Measurements from ENCODE around the gene SCN4A. TPM values are rescaled to one million over a fixed set of nuclear protein-coding genes. Genes with fewer than 3 reads are reported as not detected.
A peak's percentile ranks its signal among the peaks of the same experiment; 100 is the strongest.
"Not testable (repeated sequence)": the region's sequence is repeated elsewhere in the genome, so short reads cannot be mapped to it uniquely, and the experiment has no call there.

The SCN4A gene
- total RNA-seq, result under 1 TPM; 0.07 to 0.27 TPM

DNA sequence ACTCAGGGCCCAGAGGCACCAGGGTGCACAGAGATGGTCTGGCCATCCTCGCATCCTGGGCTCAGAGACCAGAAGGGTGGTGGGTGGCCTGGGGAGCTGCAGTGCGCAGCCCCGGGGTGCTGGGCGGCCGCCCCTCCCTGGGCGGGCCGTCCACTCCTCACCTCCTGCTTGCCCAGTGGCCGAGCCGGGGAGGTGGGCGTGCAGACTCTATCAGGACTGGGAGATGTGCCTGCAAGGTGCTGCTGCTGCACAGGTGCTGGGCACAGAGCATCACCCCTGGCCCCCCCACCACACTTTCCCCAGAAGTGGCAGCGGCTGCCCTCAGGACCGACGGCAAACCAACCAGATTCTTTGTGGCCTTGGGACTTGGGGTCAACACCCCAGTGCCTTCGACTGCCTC lies at the start of gene SCN4A:
Gene SCN4A, minus strand, starts transcription at position 123 of the 400 bp plus-strand sequence. Its CDS starts 77 bp downstream, at position 46.
- TF ChIP-seq, protein P1, sequence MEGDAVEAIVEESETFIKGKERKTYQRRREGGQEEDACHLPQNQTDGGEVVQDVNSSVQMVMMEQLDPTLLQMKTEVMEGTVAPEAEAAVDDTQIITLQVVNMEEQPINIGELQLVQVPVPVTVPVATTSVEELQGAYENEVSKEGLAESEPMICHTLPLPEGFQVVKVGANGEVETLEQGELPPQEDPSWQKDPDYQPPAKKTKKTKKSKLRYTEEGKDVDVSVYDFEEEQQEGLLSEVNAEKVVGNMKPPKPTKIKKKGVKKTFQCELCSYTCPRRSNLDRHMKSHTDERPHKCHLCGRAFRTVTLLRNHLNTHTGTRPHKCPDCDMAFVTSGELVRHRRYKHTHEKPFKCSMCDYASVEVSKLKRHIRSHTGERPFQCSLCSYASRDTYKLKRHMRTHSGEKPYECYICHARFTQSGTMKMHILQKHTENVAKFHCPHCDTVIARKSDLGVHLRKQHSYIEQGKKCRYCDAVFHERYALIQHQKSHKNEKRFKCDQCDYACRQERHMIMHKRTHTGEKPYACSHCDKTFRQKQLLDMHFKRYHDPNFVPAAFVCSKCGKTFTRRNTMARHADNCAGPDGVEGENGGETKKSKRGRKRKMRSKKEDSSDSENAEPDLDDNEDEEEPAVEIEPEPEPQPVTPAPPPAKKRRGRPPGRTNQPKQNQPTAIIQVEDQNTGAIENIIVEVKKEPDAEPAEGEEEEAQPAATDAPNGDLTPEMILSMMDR (IDR thresholded peaks at IDR 0.05), result no peak
- DNase-seq, result no peak

DNA sequence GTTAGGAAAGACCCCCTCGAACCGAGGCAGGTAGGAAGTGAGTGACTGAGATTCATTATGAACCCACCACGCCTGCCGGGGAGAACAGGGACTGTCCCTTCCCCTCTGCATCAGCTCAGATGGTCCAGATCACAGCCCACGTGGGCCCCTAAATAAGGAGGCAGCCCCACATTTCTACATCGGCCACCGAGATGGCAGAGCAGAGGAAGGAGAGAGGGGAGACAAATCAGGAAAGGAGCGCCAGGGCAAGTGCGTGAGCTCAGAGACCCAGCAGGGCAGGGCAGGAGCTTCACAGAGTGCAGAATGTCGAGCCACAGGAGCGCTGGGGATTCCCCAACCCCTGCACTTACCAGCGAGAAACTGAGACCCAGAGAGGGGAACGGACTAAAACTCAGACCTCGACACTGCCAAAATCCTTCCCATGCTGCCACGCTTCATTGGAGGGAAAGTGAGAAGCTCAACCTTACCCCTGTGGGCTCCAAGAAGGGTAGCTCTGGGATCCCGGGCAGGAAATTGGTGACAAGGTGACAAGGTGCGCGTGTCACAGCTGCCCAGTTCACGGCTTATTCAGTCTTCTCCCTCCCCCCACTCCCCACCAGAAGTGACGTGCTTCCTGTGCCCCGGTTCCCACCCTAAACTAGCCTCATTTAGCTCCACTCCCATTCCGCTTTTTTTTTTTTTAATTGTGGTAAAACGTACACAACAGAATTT lies 47.5 kb upstream of the SCN4A start, which contains the start of gene ICAM2:
Gene ICAM2, minus strand, starts transcription at position 578 of the 711 bp plus-strand sequence. CDS start 13,942 bp downstream, outside the sequence.
- Histone ChIP-seq H3K36me3 (no peaks in the 10 kb centered on the region), H3K9me3 (no peaks in the 10 kb centered on the region), H3K27me3 (no peaks in the 10 kb centered on the region), H3K9ac (ENCODE audit: low read depth in 2 of 2, low read length in 2 of 2) (peak within 1 kb of the TSS; percentile 77 to 83), H3K4me3 (peak within 1 kb of the TSS; percentile 38), H3K27ac (peak within 1 kb of the TSS; percentile 39), H3K4me1 (no peaks in the 10 kb centered on the region)
- intact Hi-C loops (cut with DNase I), result loop anchor here (10.0 kb wide), 1 partner anchor 105 kb away; the partner anchor contains the start of genes CSHL1 and GH1
- TF ChIP-seq, protein P1 (IDR thresholded peaks at IDR 0.05), result no peak
- peak; percentile 67 for DNase-seq

More for the DNA sequence above, at the start of gene SCN4A:
- H3K4me3 ChIP-seq, result no peak within 1 kb of the TSS
- no peak within 1 kb of the TSS for H3K9ac ChIP-seq (ENCODE audit: low read depth in 2 of 2, low read length in 2 of 2)
- no peaks in the 10 kb centered on the region for H3K27me3 ChIP-seq
- intact Hi-C loops (cut with DNase I), result no loop called here
- H3K4me1 ChIP-seq, result no peaks in the 10 kb centered on the region
- no peaks in the 10 kb centered on the region for H3K36me3 ChIP-seq
- no peaks in the 10 kb centered on the region for H3K9me3 ChIP-seq
- no peak within 1 kb of the TSS for H3K27ac ChIP-seq

DNA sequence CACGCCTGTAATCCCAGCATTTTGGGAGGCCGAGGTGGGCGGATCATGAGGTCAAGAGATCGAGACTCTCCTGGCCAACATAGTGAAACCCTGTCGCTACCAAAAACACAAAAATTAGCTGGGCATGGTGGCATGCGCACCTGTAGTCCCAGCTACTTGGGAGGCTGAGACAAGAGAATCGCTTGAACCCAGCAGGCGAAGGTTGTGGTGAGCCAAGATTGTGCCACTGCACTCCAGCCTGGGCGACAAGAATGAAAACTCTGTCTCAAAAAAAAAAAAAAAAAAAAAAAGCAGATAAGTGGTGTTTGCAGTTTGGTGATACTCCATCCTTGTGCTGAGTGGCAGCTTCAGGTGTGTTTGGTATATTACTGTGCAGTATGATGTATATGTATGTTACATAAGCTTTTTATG lies 46.8 kb upstream of the SCN4A start:
- H3K9me3 ChIP-seq; H3K4me1 ChIP-seq; intact Hi-C loops (cut with DNase I); H3K27me3 ChIP-seq; H3K36me3 ChIP-seq: not testable (repeated sequence)
- H3K27ac ChIP-seq, result peak overlapping the region; percentile 39
- H3K9ac ChIP-seq (ENCODE audit: low read depth in 2 of 2, low read length in 2 of 2), result peak overlapping the region; percentile 77 to 83
- peak overlapping the region; percentile 38 for H3K4me3 ChIP-seq
- peak; percentile 14 for DNase-seq

DNA sequence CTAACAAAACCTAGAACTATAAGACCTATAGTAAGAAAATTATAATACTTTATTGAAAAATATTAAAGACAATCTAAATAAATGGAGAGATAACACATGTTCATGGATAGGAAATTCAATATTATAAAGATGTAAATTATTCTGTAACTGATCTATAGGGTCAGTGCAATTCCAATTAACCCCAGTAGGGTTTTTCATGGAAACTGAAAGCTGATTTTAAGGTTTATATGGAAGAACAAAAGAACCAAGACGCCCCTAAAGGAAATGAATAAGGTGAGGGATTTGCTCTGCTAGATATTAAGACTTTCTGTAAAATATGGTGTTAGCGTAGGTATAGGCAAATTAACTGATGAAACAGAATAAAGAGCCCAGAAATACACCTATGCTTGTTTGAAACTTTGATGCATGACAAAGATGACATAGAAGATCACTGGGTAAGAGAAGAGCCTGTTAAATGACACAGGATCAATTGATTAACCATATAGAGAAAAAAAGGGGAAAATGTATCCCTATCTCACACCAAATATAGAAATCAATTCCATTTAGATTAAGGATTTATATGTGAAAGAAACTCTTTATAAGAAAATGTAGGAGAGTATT lies 44.8 kb upstream of the SCN4A start:
- Histone ChIP-seq H3K36me3 (no peaks in the 10 kb centered on the region), H3K9me3 (no peaks in the 10 kb centered on the region), H3K27me3 (no peaks in the 10 kb centered on the region), H3K4me1 (no peaks in the 10 kb centered on the region), H3K27ac (no peak overlapping the region), H3K9ac (ENCODE audit: low read depth in 2 of 2, low read length in 2 of 2) (no peak overlapping the region), H3K4me3 (no peak overlapping the region)
- TF ChIP-seq, protein P1 (IDR thresholded peaks at IDR 0.05), result no peak
- intact Hi-C loops (cut with DNase I), result no loop called here
- no peak for DNase-seq

DNA sequence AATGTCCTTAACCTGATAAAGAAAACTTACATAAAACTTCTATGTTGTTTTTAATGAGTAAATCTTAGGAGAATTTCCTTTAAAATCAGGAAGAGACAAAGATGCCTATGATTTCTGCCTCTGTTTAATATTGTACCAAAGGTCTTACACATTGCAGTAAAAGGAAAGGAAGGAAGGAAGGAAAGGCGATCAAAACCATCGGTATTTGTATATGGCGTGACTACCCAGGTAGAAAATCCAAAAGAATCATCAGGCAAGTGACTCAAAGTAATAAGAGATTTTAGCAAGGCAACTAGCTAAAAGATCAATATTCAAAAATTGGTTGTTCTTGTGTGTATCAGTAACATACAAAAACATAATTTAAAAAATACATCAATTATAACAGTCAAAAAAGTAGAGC lies 44.3 kb upstream of the SCN4A start:
- H3K9me3 ChIP-seq, result no peaks in the 10 kb centered on the region
- no peaks in the 10 kb centered on the region for H3K4me1 ChIP-seq
- H3K27me3 ChIP-seq, result no peaks in the 10 kb centered on the region
- TF ChIP-seq, protein P1 (IDR thresholded peaks at IDR 0.05), result no peak
- DNase-seq, result no peak
- H3K27ac ChIP-seq, result no peak overlapping the region
- H3K4me3 ChIP-seq, result no peak overlapping the region
- intact Hi-C loops (cut with DNase I), result no loop called here
- H3K36me3 ChIP-seq, result no peaks in the 10 kb centered on the region
- no peak overlapping the region for H3K9ac ChIP-seq (ENCODE audit: low read depth in 2 of 2, low read length in 2 of 2)
